Measurements from ENCODE around the gene TEX48. TPM values are rescaled to one million over a fixed set of nuclear protein-coding genes. Genes with fewer than 3 reads are reported as not detected.

The TEX48 gene
- total and polyA plus RNA-seq, 10 of the 15 experiments (the other 5 are each of a cell fraction or from before 2014, with no cell fraction given): not detected

DNA sequence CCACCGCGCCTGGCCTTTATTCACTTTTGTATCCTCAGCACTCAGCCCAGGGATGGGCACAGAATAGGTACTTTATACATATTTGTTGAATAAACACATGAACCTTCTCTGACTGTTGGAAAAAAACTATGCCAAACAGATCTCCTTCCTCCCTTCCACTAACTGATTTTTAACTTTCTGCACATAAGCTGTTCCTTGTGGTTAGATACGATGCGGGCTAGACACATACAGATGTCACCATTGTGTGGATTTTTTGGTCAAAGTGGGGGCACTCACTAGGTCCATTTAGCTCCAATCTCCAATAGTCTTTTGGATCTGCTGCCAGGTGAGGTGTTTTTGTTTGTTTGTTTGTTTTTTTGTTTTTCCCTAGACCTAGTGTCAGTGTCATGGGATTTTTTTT, 5.1 kb downstream of the TEX48 start:
- Histone ChIP-seq H3K4me2 (ENCODE audit: control insufficient read depth, insufficient read depth) (no peak overlapping the region), H3K79me2 (ENCODE audit: control insufficient read depth, insufficient read depth, low read length) (no peaks in the 10 kb centered on the region), H3K36me3 (ENCODE audit: control insufficient read depth in 2 of 2, insufficient read depth in 2 of 2, low read length in 1 of 2) (no peaks in the 10 kb centered on the region), H3K27me3 (replicated peaks in 1 of 2; ENCODE audit: control insufficient read depth in 2 of 2, insufficient read depth in 2 of 2, low read length in 1 of 2) (peaks cover 0 to 9% of the 10 kb centered on the region in 2 experiments; a peak in 2 of 4 replicates), H3K9me3 (replicated peaks; ENCODE audit: control insufficient read depth, insufficient read depth, low read length) (no peaks in the 10 kb centered on the region), H4K20me1 (ENCODE audit: control insufficient read depth, insufficient read depth) (no peaks in the 10 kb centered on the region), H3K4me3 (no peak overlapping the region), H3K4me1 (ENCODE audit: control insufficient read depth, insufficient read depth, low read length) (no peaks in the 10 kb centered on the region), H3K27ac (ENCODE audit: control insufficient read depth, insufficient read depth) (no peak overlapping the region), H3K9ac (ENCODE audit: control insufficient read depth, insufficient read depth, low read length) (no peak overlapping the region), H2AFZ (ENCODE audit: control insufficient read depth, low read depth, low read length) (no peak overlapping the region)
- ATAC-seq: no peak
- DNase-seq (ENCODE audit: low read depth, low spot score): no peak
- no TSS peak for BruUV-seq (replicated peaks)
- TF ChIP-seq NFXL1 (IDR thresholded peaks at IDR 0.05; ENCODE audit: borderline replicate concordance) (no peak), TAF1 (IDR thresholded peaks at IDR 0.05; ENCODE audit: borderline replicate concordance, low read depth, low read length) (no peak), PAX8 (IDR thresholded peaks at IDR 0.05) (no peak), GATAD2B (conservative IDR thresholded peaks at IDR 0.05; ENCODE audit: low read depth) (no peak), NR2F1 (conservative IDR thresholded peaks at IDR 0.05) (no peak), SRF (IDR thresholded peaks at IDR 0.05; ENCODE audit: low read depth in 2 of 2, low read length in 2 of 2) (no peak)
- TF ChIP-seq, protein P1, sequence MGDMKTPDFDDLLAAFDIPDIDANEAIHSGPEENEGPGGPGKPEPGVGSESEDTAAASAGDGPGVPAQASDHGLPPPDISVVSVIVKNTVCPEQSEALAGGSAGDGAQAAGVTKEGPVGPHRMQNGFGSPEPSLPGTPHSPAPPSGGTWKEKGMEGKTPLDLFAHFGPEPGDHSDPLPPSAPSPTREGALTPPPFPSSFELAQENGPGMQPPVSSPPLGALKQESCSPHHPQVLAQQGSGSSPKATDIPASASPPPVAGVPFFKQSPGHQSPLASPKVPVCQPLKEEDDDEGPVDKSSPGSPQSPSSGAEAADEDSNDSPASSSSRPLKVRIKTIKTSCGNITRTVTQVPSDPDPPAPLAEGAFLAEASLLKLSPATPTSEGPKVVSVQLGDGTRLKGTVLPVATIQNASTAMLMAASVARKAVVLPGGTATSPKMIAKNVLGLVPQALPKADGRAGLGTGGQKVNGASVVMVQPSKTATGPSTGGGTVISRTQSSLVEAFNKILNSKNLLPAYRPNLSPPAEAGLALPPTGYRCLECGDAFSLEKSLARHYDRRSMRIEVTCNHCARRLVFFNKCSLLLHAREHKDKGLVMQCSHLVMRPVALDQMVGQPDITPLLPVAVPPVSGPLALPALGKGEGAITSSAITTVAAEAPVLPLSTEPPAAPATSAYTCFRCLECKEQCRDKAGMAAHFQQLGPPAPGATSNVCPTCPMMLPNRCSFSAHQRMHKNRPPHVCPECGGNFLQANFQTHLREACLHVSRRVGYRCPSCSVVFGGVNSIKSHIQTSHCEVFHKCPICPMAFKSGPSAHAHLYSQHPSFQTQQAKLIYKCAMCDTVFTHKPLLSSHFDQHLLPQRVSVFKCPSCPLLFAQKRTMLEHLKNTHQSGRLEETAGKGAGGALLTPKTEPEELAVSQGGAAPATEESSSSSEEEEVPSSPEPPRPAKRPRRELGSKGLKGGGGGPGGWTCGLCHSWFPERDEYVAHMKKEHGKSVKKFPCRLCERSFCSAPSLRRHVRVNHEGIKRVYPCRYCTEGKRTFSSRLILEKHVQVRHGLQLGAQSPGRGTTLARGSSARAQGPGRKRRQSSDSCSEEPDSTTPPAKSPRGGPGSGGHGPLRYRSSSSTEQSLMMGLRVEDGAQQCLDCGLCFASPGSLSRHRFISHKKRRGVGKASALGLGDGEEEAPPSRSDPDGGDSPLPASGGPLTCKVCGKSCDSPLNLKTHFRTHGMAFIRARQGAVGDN (IDR thresholded peaks at IDR 0.05): no peak
- SMC1A ChIA-PET (ENCODE audit: uncharacterized antibody, unreplicated experiment): interaction anchor here (0.6 to 3.5 kb wide), 7 partner anchors 11 to 534 kb away, joined by 3 to 12 read pairs (median 3); no protein-coding TSS in a partner anchor
- FAIRE-seq: no peak
- intact Hi-C loops (cut with micrococcal nuclease; ENCODE audit: unreplicated experiment) (no loop called here), in situ Hi-C loops (cut with MboI) (loop anchor here (5.0 to 10.0 kb wide), 3 partner anchors 235 to 848 kb away; no protein-coding TSS in a partner anchor)
- 53% methylated on average over 4 of the region's 4 CpGs for WGBS (ENCODE audit: insufficient coverage, insufficient replicate concordance, low lambda C conversion rate, missing lambda C conversion rate)
- CTCF ChIA-PET: interaction anchor here (0.5 to 11.6 kb wide), 4 partner anchors 11 to 338 kb away, joined by 3 to 135 read pairs (median 6); no protein-coding TSS in a partner anchor
- RAD21 ChIA-PET (ENCODE audit: unreplicated experiment): interaction anchor here (1.3 to 2.0 kb wide), 2 partner anchors 23 to 234 kb away, joined by 4 read pairs; no protein-coding TSS in a partner anchor
- POLR2A ChIA-PET: no interaction called here
